Measurements from ENCODE around the gene THBD. TPM values are rescaled to one million over a fixed set of nuclear protein-coding genes. Genes with fewer than 3 reads are reported as not detected.

Gene THBD
- total RNA-seq, 6 experiments from 2014 or later = 1.4 to 15.6 (median 4.9) TPM

DNA sequence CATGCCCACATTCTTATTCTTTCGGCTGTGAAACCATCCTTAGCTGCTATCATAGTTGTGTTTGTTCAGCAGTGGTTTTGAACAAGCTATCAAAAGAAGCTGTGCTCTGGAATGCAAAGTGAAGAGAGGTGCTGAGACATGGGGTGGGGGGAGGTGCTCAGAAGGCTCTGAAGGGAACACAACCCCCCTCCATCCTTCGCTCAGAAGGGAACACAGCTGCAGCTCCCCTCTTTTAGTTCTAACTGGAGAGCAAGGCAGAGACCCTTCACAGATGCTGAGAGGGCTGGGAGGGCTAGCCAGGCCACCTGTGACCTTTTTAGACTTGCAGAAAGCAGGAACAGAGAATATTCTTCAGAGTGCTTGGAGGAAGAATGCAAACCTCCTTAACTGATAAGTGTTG is 32.0 kb downstream of the THBD start:
- H3K36me3 ChIP-seq = no peaks in the 10 kb centered on the region
- DNase-seq = peak in 1 of 3 donors; percentile 25
- intact Hi-C loops (cut with DNase I) = no loop called here
- H3K27me3 ChIP-seq = no peaks in the 10 kb centered on the region
- 50% methylated on average over 1 of the region's 2 CpGs for WGBS (ENCODE audit: insufficient coverage, low coverage, low lambda C conversion rate, missing lambda C conversion rate)
- no peaks in the 10 kb centered on the region for H3K4me1 ChIP-seq
- no peaks in the 10 kb centered on the region for H3K9me3 ChIP-seq
- TF ChIP-seq POLR2A (IDR thresholded peaks at IDR 0.05) = no peak
- TF ChIP-seq, protein P1, sequence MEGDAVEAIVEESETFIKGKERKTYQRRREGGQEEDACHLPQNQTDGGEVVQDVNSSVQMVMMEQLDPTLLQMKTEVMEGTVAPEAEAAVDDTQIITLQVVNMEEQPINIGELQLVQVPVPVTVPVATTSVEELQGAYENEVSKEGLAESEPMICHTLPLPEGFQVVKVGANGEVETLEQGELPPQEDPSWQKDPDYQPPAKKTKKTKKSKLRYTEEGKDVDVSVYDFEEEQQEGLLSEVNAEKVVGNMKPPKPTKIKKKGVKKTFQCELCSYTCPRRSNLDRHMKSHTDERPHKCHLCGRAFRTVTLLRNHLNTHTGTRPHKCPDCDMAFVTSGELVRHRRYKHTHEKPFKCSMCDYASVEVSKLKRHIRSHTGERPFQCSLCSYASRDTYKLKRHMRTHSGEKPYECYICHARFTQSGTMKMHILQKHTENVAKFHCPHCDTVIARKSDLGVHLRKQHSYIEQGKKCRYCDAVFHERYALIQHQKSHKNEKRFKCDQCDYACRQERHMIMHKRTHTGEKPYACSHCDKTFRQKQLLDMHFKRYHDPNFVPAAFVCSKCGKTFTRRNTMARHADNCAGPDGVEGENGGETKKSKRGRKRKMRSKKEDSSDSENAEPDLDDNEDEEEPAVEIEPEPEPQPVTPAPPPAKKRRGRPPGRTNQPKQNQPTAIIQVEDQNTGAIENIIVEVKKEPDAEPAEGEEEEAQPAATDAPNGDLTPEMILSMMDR (IDR thresholded peaks at IDR 0.05) = no peak
- H3K4me3 ChIP-seq = no peak overlapping the region
- ATAC-seq = no peak
- no peak overlapping the region for H3K27ac ChIP-seq

DNA sequence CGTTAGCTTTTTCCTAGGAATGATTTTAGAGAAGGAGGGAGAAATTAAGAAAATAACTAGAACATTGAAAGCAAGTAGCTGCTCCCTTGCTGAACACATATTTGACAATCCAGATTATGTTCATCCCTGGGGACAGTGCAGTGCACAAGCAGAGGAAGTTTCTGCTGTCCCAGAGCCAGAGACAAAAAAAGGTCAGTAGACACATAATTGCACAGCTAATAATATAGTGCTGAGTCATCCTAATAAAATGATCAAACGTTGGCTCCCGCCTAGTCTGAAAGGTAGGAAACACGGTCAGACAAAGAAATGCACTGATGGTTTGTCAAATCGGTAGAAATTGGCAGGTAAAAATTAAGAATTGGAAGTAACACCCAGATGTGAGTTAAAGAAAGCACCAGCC is 36.0 kb downstream of the THBD start:
- TF ChIP-seq, protein P1 (IDR thresholded peaks at IDR 0.05) = no peak
- no peak for TF ChIP-seq POLR2A (IDR thresholded peaks at IDR 0.05)
- no peak overlapping the region for H3K4me3 ChIP-seq
- H3K27ac ChIP-seq = no peak overlapping the region
- H3K36me3 ChIP-seq = no peaks in the 10 kb centered on the region
- no peaks in the 10 kb centered on the region for H3K27me3 ChIP-seq
- intact Hi-C loops (cut with DNase I) = no loop called here
- ATAC-seq (no peak), DNase-seq (no peak)
- 33% methylated on average over 5 of the region's 5 CpGs for WGBS (ENCODE audit: insufficient coverage, low coverage, low lambda C conversion rate, missing lambda C conversion rate)
- no peaks in the 10 kb centered on the region for H3K4me1 ChIP-seq
- H3K9me3 ChIP-seq = no peaks in the 10 kb centered on the region

DNA sequence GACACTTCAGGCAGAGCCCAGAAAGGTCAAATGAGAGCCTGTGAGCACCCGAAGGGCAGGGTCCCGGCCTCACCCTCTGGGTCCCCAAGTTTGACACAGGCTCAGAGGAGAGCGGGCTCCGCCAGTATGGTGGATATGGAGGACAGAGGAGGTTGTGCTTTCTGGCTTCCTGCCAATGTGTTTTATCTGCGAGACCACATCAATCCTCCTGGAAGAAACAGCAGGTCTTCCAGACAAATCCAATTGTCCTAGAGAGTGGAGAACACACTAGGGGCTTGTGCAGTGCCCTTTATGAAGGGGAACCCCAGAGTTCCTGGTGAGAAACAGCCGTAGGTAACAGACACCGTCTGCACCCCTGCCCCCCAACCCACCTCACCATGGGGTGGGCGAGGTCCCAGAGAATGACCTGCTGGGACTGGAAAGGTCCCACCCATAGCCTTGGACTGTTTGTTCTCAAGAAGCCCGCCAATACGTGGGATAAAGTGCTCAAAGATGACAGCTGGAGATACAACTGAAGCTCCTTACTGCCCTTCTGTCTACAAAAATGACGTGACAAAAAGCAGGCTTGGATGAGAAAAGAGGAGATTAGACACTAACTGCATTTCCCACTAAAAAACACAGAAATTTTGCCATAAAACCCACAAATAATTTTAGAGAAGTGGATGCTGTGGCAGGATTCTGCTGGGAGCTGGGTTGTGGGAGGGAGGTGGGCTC is 38.3 kb downstream of the THBD start:
- no peak for TF ChIP-seq POLR2A (IDR thresholded peaks at IDR 0.05)
- TF ChIP-seq, protein P1 (IDR thresholded peaks at IDR 0.05) = no peak
- no peak overlapping the region for H3K4me3 ChIP-seq
- ATAC-seq = no peak
- 53% methylated on average over 9 of the region's 11 CpGs for WGBS (ENCODE audit: insufficient coverage, low coverage, low lambda C conversion rate, missing lambda C conversion rate)
- H3K9me3 ChIP-seq = no peaks in the 10 kb centered on the region
- no peak overlapping the region for H3K27ac ChIP-seq
- no peaks in the 10 kb centered on the region for H3K27me3 ChIP-seq
- DNase-seq = no peak
- intact Hi-C loops (cut with DNase I) = no loop called here
- H3K4me1 ChIP-seq = no peaks in the 10 kb centered on the region
- H3K36me3 ChIP-seq = no peaks in the 10 kb centered on the region

DNA sequence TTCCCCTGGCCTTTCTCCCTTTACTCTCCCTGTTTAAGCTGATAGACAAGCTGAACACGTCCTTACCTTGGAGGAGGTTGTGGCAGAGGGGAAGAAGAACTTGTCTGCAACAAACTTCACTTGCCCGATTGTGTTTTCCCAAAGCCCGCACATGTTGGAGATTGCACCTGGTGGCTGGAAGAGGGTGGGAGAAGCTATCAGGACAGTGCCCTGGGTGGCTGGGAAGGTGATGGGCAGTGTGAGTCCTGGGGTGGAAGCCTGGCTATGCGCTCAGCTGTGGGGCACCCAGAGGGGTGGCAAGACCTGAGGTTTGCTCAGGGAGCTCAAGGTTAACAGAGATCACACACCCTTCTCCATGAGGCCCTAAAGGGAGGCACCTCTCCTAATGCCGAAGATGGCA is 39.4 kb downstream of the THBD start:
- no peaks in the 10 kb centered on the region for H3K36me3 ChIP-seq
- DNase-seq (no peak), ATAC-seq (no peak)
- no peak for TF ChIP-seq POLR2A (IDR thresholded peaks at IDR 0.05)
- TF ChIP-seq, protein P1 (IDR thresholded peaks at IDR 0.05) = no peak
- WGBS (ENCODE audit: insufficient coverage, low coverage, low lambda C conversion rate, missing lambda C conversion rate) = 78% methylated on average over 4 of the region's 5 CpGs
- H3K27me3 ChIP-seq = no peaks in the 10 kb centered on the region
- intact Hi-C loops (cut with DNase I) = no loop called here
- no peaks in the 10 kb centered on the region for H3K9me3 ChIP-seq
- H3K4me3 ChIP-seq = no peak overlapping the region
- H3K4me1 ChIP-seq = no peaks in the 10 kb centered on the region
- no peak overlapping the region for H3K27ac ChIP-seq

Measured in right lobe of liver (tissue), 6 donors.